Endothelial cell of umbilical vein (primary cell): Measurements from ENCODE around the gene KIF26B. TPM values are rescaled to one million over a fixed set of nuclear protein-coding genes. Genes with fewer than 3 reads are reported as not detected.

Source experiments
- BruUV-seq: library from RNA; stranded (reverse); fragments of 400-500 nt; replicated peaks from 2 replicates; lab custom pipeline; 2021; lab: Mats Ljungman, UMichigan
- CTCF ChIA-PET: fragments of 300-600, 350-600 bp; sonication (Branson Sonifier 250); formaldehyde crosslinking; loops from one replicate; lab custom pipeline; 2021; ENCODE audit warnings: antibody characterized with exemption, inconsistent platforms; lab: Charles Lee
- POLR2A ChIA-PET: fragments of 300-600, 350-600 bp; sonication (Branson Sonifier 250); formaldehyde crosslinking; loops from one replicate; lab custom pipeline; 2021; ENCODE audit warnings: antibody characterized with exemption, inconsistent platforms; lab: Charles Lee
- DNase-seq: peaks from one replicate; pipeline ENCODE4 v3.0.0-alpha.2; 2011; ENCODE audit warnings: low read depth, low spot score
- FAIRE-seq: peaks from 2 replicates; lab custom pipeline; 2011; peaks lifted over from hg19 to GRCh38; lab: Jason Lieb, UNC
- H2AFZ ChIP-seq: 2 replicates; pipeline ENCODE4 v1.6.0; 2012; ENCODE audit warnings: low read depth, low read length, control low read depth, inconsistent platforms
- H3K27ac ChIP-seq: 2 replicates; pipeline ENCODE4 v1.5.1; 2011; ENCODE audit warnings: low read depth, mild to moderate bottlenecking, control low read depth, low read length, moderate library complexity; ENCODE audit not compliant: insufficient read depth
- H3K27me3 ChIP-seq, 2 experiments: 2 replicates each; pipeline versions ENCODE4 v1.6.0 to v1.6.1; 2011; ENCODE audit warnings: low read length in 2 of 2, mixed read lengths in 1 of 2; ENCODE audit not compliant: control insufficient read depth in 2 of 2, insufficient read depth in 2 of 2
- H3K36me3 ChIP-seq, 2 experiments: 2 replicates in 1 of 2; 3 replicates in 1 of 2; pipeline ENCODE4 v1.5.1; 2011; ENCODE audit warnings: low read length in 2 of 2, mild to moderate bottlenecking in 1 of 2, moderate library complexity in 1 of 2; ENCODE audit not compliant: control insufficient read depth in 2 of 2, insufficient read depth in 2 of 2; ENCODE audit errors: extremely low read depth in 1 of 2
- H3K4me1 ChIP-seq: 3 replicates; pipeline ENCODE4 v1.5.1; 2011; ENCODE audit warnings: mild to moderate bottlenecking, low read length; ENCODE audit not compliant: control insufficient read depth, insufficient read depth; ENCODE audit errors: extremely low read depth
- H3K4me2 ChIP-seq: 2 replicates; pipeline ENCODE4 v1.6.1; 2011; ENCODE audit warnings: low read length, control low read depth, mixed read lengths; ENCODE audit not compliant: insufficient read depth
- H3K4me3 ChIP-seq, 3 experiments: fragments of 200-600 bp in 1 of 3; sonication (generic), shearing (Covaris generic) in 1 of 3; replicated peaks in 1 of 3; 2 replicates each; pipeline ENCODE4 v1.5.1; 2011 to 2016; ENCODE audit warnings: control low read depth in 3 of 3, low read length in 3 of 3, mild to moderate bottlenecking in 2 of 3, inconsistent platforms in 1 of 3, low read depth in 1 of 3, moderate library complexity in 1 of 3; ENCODE audit not compliant: insufficient read depth in 1 of 3
- H3K79me2 ChIP-seq: 2 replicates; pipeline ENCODE4 v1.6.0; 2012; ENCODE audit warnings: low read length, inconsistent platforms; ENCODE audit not compliant: control insufficient read depth, insufficient read depth
- H3K9ac ChIP-seq: replicated peaks from 2 replicates; pipeline ENCODE3; 2011; ENCODE audit warnings: low read length, control low read depth; ENCODE audit not compliant: insufficient read depth; ENCODE audit errors: extremely low read depth
- H3K9me1 ChIP-seq: replicated peaks from 3 replicates; pipeline ENCODE4 v1.6.0; 2011; ENCODE audit warnings: mild to moderate bottlenecking, low read length; ENCODE audit not compliant: control insufficient read depth, insufficient read depth; ENCODE audit errors: extremely low read depth
- H3K9me3 ChIP-seq: replicated peaks from 2 replicates; pipeline ENCODE4 v1.5.1; 2012; ENCODE audit warnings: low read length, inconsistent platforms; ENCODE audit not compliant: control insufficient read depth, insufficient read depth
- H4K20me1 ChIP-seq: replicated peaks from 2 replicates; pipeline ENCODE3; 2011; ENCODE audit warnings: mild to moderate bottlenecking, low read length; ENCODE audit not compliant: control insufficient read depth, insufficient read depth; ENCODE audit errors: extremely low read depth
- EZH2 ChIP-seq: IDR thresholded peaks from 2 replicates; pipeline ENCODE4 v1.6.1; 2012; ENCODE audit warnings: borderline replicate concordance, low read depth, mild to moderate bottlenecking, moderate library complexity, low read length, inconsistent platforms; ENCODE audit not compliant: severe bottlenecking
- FOS ChIP-seq: IDR thresholded peaks from 2 replicates; pipeline ENCODE4 v1.6.1; 2011; ENCODE audit warnings: mild to moderate bottlenecking, low read length, moderate library complexity, borderline replicate concordance; ENCODE audit not compliant: insufficient read depth
- GATA2 ChIP-seq: IDR thresholded peaks from 2 replicates; pipeline ENCODE4 v1.7.0; 2011; ENCODE audit warnings: low read depth, mild to moderate bottlenecking, moderate library complexity, mixed read lengths, low read length; ENCODE audit not compliant: insufficient read length, insufficient read depth
- JUN ChIP-seq: IDR thresholded peaks from 2 replicates; pipeline ENCODE4 v1.6.1; 2011; ENCODE audit warnings: borderline replicate concordance, low read depth; ENCODE audit not compliant: insufficient read length, insufficient read depth
- MAX ChIP-seq: IDR thresholded peaks from 2 replicates; pipeline ENCODE4 v1.6.1; 2011; ENCODE audit not compliant: insufficient read depth, insufficient read length
- MYC ChIP-seq: IDR thresholded peaks from one replicate; pipeline ENCODE4 v1.6.1; 2011; ENCODE audit warnings: mild to moderate bottlenecking, low read depth, low read length
- POLR2A ChIP-seq: IDR thresholded peaks from 2 replicates; pipeline ENCODE4 v1.6.1; 2012; ENCODE audit warnings: low read depth, mild to moderate bottlenecking, control low read depth, low read length
- POLR2AphosphoS5 ChIP-seq: IDR thresholded peaks from 2 replicates; pipeline ENCODE4 v1.6.1; 2012; ENCODE audit warnings: low read depth, mild to moderate bottlenecking, control low read depth, low read length, moderate library complexity; ENCODE audit not compliant: insufficient read depth
- dilution Hi-C: fragments of 300-500 bp; cut with MboI; formaldehyde crosslinking; loops from one replicate; pipeline ENCODE4 v1.15.0; 2019; ENCODE audit warnings: low sequenced_read_pairs; ENCODE audit not compliant: extremely low pct_ligation_motif_present
- intact Hi-C: fragments of 100-400 bp; cut with micrococcal nuclease; formaldehyde crosslinking; loops from one replicate; pipeline ENCODE4 v1.10.0; 2022
- polyA plus RNA-seq, 4 experiments: library from polyadenylated mRNA; depleted of rRNA in 3 of 4; stranded (reverse) in 3 of 4; unstranded in 1 of 4; fragments of >200 nt; gene quantifications; 2 replicates each; pipeline versions ENCODE4 v1.2.1 to v1.2.3, GENCODE V29; 2011 to 2012; ENCODE audit warnings: missing spikeins in 1 of 4
- total RNA-seq: library from RNA; stranded (reverse); gene quantifications from 2 replicates; pipeline ENCODE4 v1.2.3, GENCODE V29; 2021
- TF ChIP-seq, protein P1 (sequence below), 2 donors: IDR thresholded peaks; 1 replicate in 1 of 2; 2 replicates in 1 of 2; pipeline ENCODE4 v1.5.1; 2011; ENCODE audit warnings: low read length in 2 of 2, mild to moderate bottlenecking in 2 of 2, moderate library complexity in 2 of 2, control low read depth in 1 of 2, inconsistent platforms in 1 of 2, low read depth in 1 of 2; ENCODE audit not compliant: insufficient read depth in 1 of 2; ENCODE audit errors: extremely low read depth in 1 of 2

KIF26B gene
- total and polyA plus RNA-seq, 2 donors (not counting 3 experiments of a cell fraction or from before 2014, with no cell fraction given) = 0.04 to 0.49 TPM

DNA sequence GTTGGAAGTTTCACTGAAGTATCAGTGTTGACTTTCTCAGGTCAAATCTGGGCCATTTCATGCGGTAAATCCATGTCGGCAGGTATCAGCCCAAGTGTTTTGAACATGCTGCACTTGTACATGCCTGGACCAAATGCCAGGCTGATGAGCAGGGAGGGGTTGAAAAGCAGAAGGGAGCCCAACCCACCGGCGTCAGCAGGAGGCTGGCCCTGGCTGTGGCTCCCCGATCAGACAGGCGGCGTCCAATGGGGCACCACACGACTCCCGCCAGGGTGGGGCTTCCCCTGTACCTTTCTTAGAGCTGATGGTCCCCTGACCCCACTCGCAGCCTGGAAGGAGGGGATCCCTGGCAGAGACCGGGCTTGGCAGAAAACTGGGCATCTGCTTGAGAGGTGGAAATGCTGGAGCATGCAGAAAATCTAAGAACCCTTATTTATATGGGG, 540.0 kb downstream of the KIF26B start:
- no TSS peak for BruUV-seq
- Histone ChIP-seq H3K36me3 (no peaks in the 10 kb centered on the region), H3K4me1 (no peaks in the 10 kb centered on the region), H3K4me2 (no peak overlapping the region), H4K20me1 (no peaks in the 10 kb centered on the region), H3K9me3 (no peaks in the 10 kb centered on the region), H3K4me3 (no peak overlapping the region), H3K9ac (no peak overlapping the region), H2AFZ (no peak overlapping the region), H3K27me3 (no peaks in the 10 kb centered on the region), H3K27ac (no peak overlapping the region), H3K79me2 (no peaks in the 10 kb centered on the region), H3K9me1 (no peaks in the 10 kb centered on the region)
- CTCF ChIA-PET = no interaction called here
- TF ChIP-seq POLR2A = no peak
- no peak for TF ChIP-seq FOS
- TF ChIP-seq, protein P1, sequence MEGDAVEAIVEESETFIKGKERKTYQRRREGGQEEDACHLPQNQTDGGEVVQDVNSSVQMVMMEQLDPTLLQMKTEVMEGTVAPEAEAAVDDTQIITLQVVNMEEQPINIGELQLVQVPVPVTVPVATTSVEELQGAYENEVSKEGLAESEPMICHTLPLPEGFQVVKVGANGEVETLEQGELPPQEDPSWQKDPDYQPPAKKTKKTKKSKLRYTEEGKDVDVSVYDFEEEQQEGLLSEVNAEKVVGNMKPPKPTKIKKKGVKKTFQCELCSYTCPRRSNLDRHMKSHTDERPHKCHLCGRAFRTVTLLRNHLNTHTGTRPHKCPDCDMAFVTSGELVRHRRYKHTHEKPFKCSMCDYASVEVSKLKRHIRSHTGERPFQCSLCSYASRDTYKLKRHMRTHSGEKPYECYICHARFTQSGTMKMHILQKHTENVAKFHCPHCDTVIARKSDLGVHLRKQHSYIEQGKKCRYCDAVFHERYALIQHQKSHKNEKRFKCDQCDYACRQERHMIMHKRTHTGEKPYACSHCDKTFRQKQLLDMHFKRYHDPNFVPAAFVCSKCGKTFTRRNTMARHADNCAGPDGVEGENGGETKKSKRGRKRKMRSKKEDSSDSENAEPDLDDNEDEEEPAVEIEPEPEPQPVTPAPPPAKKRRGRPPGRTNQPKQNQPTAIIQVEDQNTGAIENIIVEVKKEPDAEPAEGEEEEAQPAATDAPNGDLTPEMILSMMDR (IDR thresholded peaks at IDR 0.05; ENCODE audit: extremely low read depth in 1 of 2, insufficient read depth in 1 of 2, low read depth in 1 of 2, low read length in 2 of 2) = no peak
- no peak for TF ChIP-seq MAX
- no peak for TF ChIP-seq GATA2
- no peak for TF ChIP-seq POLR2AphosphoS5
- no peak for TF ChIP-seq JUN
- no peak for TF ChIP-seq EZH2
- TF ChIP-seq MYC = no peak
- no peak for DNase-seq
- POLR2A ChIA-PET = no interaction called here
- intact Hi-C loops (no loop called here), dilution Hi-C loops (no loop called here)
- no peak for FAIRE-seq
